K562 (cell line): ENCODE results near the gene IMPG2. TPM values are rescaled to one million over a fixed set of nuclear protein-coding genes. Genes with fewer than 3 reads are reported as not detected.

Source experiments
- ATAC-seq: fragments of 200-7000 bp; cut with Tn5 transposase; 3 replicates; pipeline ENCODE4 v1.9.1; 2020; ENCODE audit warnings: moderate library complexity
- BruUV-seq: library from RNA; stranded (reverse); fragments of 400-500 nt; replicated peaks from 2 replicates; lab custom pipeline; 2021; lab: Mats Ljungman, UMichigan
- CTCF ChIA-PET: fragments of 300-600 bp; formaldehyde crosslinking; extraction: SDS; loops from one replicate; lab custom pipeline; 2021; ENCODE audit warnings: low intra/inter-chr PET ratio; lab: Yijun Ruan, JAX
- POLR2A ChIA-PET: fragments of 300-600, 350-650 bp; sonication (Branson Sonifier 250); formaldehyde crosslinking; extraction: SDS; loops from one replicate; lab custom pipeline; 2021; ENCODE audit warnings: antibody characterized with exemption, inconsistent platforms; lab: Yijun Ruan, JAX
- DNase-seq, 4 experiments: peaks; one replicate each; pipeline versions ENCODE4 v3.0.0 to v3.0.0-alpha.2; 2011 to 2018; ENCODE audit warnings: low spot score in 3 of 4, mixed read lengths in 3 of 4; ENCODE audit errors: extremely low read depth in 1 of 4
- FAIRE-seq: peaks from 2 replicates; lab custom pipeline; 2011; peaks lifted over from hg19 to GRCh38; lab: Jason Lieb, UNC
- H2AFZ ChIP-seq: 2 replicates; pipeline ENCODE4 v1.6.0; 2011; ENCODE audit warnings: low read depth, low read length, control low read depth, inconsistent platforms
- H3K27ac ChIP-seq: fragments of 200-600 bp; 3 replicates; pipeline ENCODE4 v1.8.0; 2011; ENCODE audit warnings: low read depth, mild to moderate bottlenecking, control low read depth, inconsistent platforms, low read length, moderate library complexity, mixed read lengths; ENCODE audit errors: extremely low read depth
- H3K27me3 ChIP-seq, 2 experiments: fragments of 300-600 bp in 1 of 2; 2 replicates in 1 of 2; 3 replicates in 1 of 2; pipeline versions ENCODE4 v1.6.0 to v1.8.0; 2011; ENCODE audit warnings: inconsistent platforms in 2 of 2, low read length in 2 of 2, mild to moderate bottlenecking in 1 of 2, mixed read lengths in 1 of 2, moderate library complexity in 1 of 2; ENCODE audit not compliant: control insufficient read depth in 2 of 2, insufficient read depth in 2 of 2
- H3K36me3 ChIP-seq: fragments of 300-600 bp; 3 replicates; pipeline ENCODE4 v1.8.0; 2011; ENCODE audit warnings: mild to moderate bottlenecking, low read length, inconsistent platforms; ENCODE audit not compliant: control insufficient read depth, insufficient read depth
- H3K4me1 ChIP-seq, 2 experiments: fragments of 200-600 bp in 1 of 2; replicated peaks in 1 of 2; 2 replicates in 1 of 2; 3 replicates in 1 of 2; pipeline versions ENCODE4 v1.5.1 to v1.8.0; 2011; ENCODE audit warnings: inconsistent platforms in 2 of 2, low read length in 2 of 2, mild to moderate bottlenecking in 1 of 2, mixed read lengths in 1 of 2, moderate library complexity in 1 of 2; ENCODE audit not compliant: control insufficient read depth in 2 of 2, insufficient read depth in 2 of 2
- H3K4me2 ChIP-seq: 2 replicates; pipeline ENCODE4 v1.6.1; 2011; ENCODE audit warnings: low read length, control low read depth, inconsistent platforms, mixed read lengths; ENCODE audit not compliant: insufficient read depth
- H3K4me3 ChIP-seq: fragments of 200-600 bp; sonication (generic), shearing (Covaris generic); 2 replicates; pipeline ENCODE4 v1.5.1; 2016; ENCODE audit warnings: control low read depth, inconsistent platforms
- H3K79me2 ChIP-seq: fragments of 200-600 bp; 3 replicates; pipeline ENCODE4 v1.8.0; 2011; ENCODE audit warnings: low read length, inconsistent platforms; ENCODE audit not compliant: control insufficient read depth, insufficient read depth
- H3K9ac ChIP-seq, 2 experiments: 2 replicates each; pipeline versions ENCODE4 v1.6.0 to v1.6.1; 2011; ENCODE audit warnings: low read depth in 2 of 2, low read length in 2 of 2, control low read depth in 1 of 2, inconsistent platforms in 1 of 2, mild to moderate bottlenecking in 1 of 2, mixed read lengths in 1 of 2; ENCODE audit not compliant: insufficient read depth in 1 of 2
- H3K9me1 ChIP-seq: one replicate; pipeline ENCODE4 v1.6.0; 2011; ENCODE audit warnings: inconsistent platforms, mild to moderate bottlenecking, low read length, moderate library complexity; ENCODE audit not compliant: control insufficient read depth, insufficient read depth
- H3K9me3 ChIP-seq: replicated peaks from 2 replicates; pipeline ENCODE4 v1.5.1; 2011; ENCODE audit warnings: low read depth, low read length, inconsistent platforms; ENCODE audit not compliant: control insufficient read depth, insufficient read depth
- H4K20me1 ChIP-seq: replicated peaks from 2 replicates; pipeline ENCODE4 v1.6.1; 2011; ENCODE audit warnings: low read length, inconsistent platforms, mixed read lengths; ENCODE audit not compliant: control insufficient read depth, insufficient read depth
- BRF1 ChIP-seq: IDR thresholded peaks from 3 replicates; pipeline ENCODE4 v1.6.1; 2011; ENCODE audit warnings: borderline replicate concordance, mild to moderate bottlenecking; ENCODE audit not compliant: insufficient read length; ENCODE audit errors: extremely low read depth
- FUS ChIP-seq: fragments of 200-400 bp; formaldehyde crosslinking; optimal IDR thresholded peaks from 2 replicates; pipeline ENCODE3; 2017; ENCODE audit warnings: low read depth, low read length
- IFI16 ChIP-seq: fragments of 250-450 bp; sonication (Bioruptor Pico); IDR thresholded peaks from 2 replicates; pipeline ENCODE4 v2.1.2; 2022; ENCODE audit warnings: mild to moderate bottlenecking, inconsistent platforms
- KAT8 ChIP-seq: fragments of 450-650 bp; IDR thresholded peaks from 2 replicates; pipeline ENCODE4 v1.6.1; 2016; ENCODE audit warnings: low read depth, mild to moderate bottlenecking
- NCOA4 ChIP-seq: fragments of 450-650 bp; IDR thresholded peaks from 2 replicates; pipeline ENCODE4 v1.6.1; 2018; ENCODE audit warnings: mild to moderate bottlenecking; ENCODE audit not compliant: partially characterized antibody
- PCBP2 ChIP-seq: fragments of 200-400 bp; formaldehyde crosslinking; IDR thresholded peaks from 2 replicates; pipeline ENCODE4 v1.6.1; 2018; ENCODE audit warnings: low read length, low read depth, mild to moderate bottlenecking, moderate library complexity; ENCODE audit not compliant: poor library complexity, severe bottlenecking
- PHF20 ChIP-seq: fragments of 450-650 bp; IDR thresholded peaks from 2 replicates; pipeline ENCODE4 v1.6.1; 2018; ENCODE audit not compliant: partially characterized antibody
- TAL1 ChIP-seq: fragments of 450-650 bp; IDR thresholded peaks from 2 replicates; pipeline ENCODE4 v1.6.1; 2016; ENCODE audit warnings: mild to moderate bottlenecking
- ZNF146 ChIP-seq: IDR thresholded peaks from one replicate; pipeline ENCODE4 v1.6.1; 2018; ENCODE audit warnings: missing compliant biosample characterization; ENCODE audit not compliant: unreplicated experiment
- ZNF586 ChIP-seq: fragments of 450-650 bp; formaldehyde crosslinking; conservative IDR thresholded peaks from 2 replicates; pipeline ENCODE4 v1.4.0; 2020; ENCODE audit warnings: mild to moderate bottlenecking, moderate library complexity
- WGBS: fragments of 100-300 bp; shearing (Covaris generic); methylation state at CpG from one replicate; pipeline ENCODE4 v1.1.6; 2016; ENCODE audit warnings: low coverage, mixed read lengths; ENCODE audit not compliant: insufficient coverage; ENCODE audit errors: missing lambda C conversion rate; 5-methylcytosine and 5-hydroxymethylcytosine counted together
- in situ Hi-C: fragments of 300-500 bp; cut with MboI; formaldehyde crosslinking; loops from 4 replicates; pipeline ENCODE4 v1.15.0; 2018; ENCODE audit warnings: inconsistent platforms, mixed read lengths
- intact Hi-C: fragments of 100-400 bp; cut with micrococcal nuclease; formaldehyde crosslinking; loops from 2 replicates; pipeline ENCODE4 v1.14.2; 2022
- polyA plus RNA-seq, 8 experiments: library from polyadenylated mRNA; depleted of rRNA in 4 of 8; stranded (reverse) in 5 of 8; unstranded in 3 of 8; fragments of >200 nt; fragmentation: Nextera tagmentation in 2 of 8; fragmentation: Illumina TruSeq in 1 of 8; extraction: Ambion mirVana in 2 of 8; extraction: Trizol in 1 of 8; gene quantifications; 2 replicates each; pipeline versions ENCODE4 v1.2.1 to v1.2.3, GENCODE V29; 2011 to 2014; ENCODE audit warnings: inconsistent platforms in 1 of 8, missing spikeins in 1 of 8
- total RNA-seq, 7 experiments: library from RNA; depleted of rRNA in 6 of 7; stranded (reverse); fragments of >200 nt in 6 of 7; fragmentation: Illumina TruSeq in 2 of 7; extraction: Trizol in 2 of 7; gene quantifications; 2 replicates each; pipeline versions ENCODE4 v1.2.1 to v1.2.3, GENCODE V29; 2011 to 2021; ENCODE audit warnings: low replicate concordance in 1 of 7
- TF ChIP-seq, protein P1 (sequence below), 2 experiments: IDR thresholded peaks; 2 replicates each; pipeline ENCODE4 v1.6.1; 2011; ENCODE audit warnings: borderline replicate concordance in 1 of 2, control low read depth in 1 of 2, low read depth in 1 of 2, low read length in 1 of 2, mild to moderate bottlenecking in 1 of 2, mixed read lengths in 1 of 2, moderate library complexity in 1 of 2; ENCODE audit not compliant: insufficient read depth in 1 of 2, insufficient read length in 1 of 2, poor library complexity in 1 of 2, severe bottlenecking in 1 of 2; ENCODE audit errors: extremely low read depth in 1 of 2
- TF ChIP-seq, protein P2 (sequence below): fragments of 150-350 bp; conservative IDR thresholded peaks from 2 replicates; pipeline ENCODE4 v1.6.1; 2014; ENCODE audit warnings: low read length
- TF ChIP-seq, protein P3 (sequence below), 2 experiments: fragments of 450-650 bp in 1 of 2; sonication (generic) in 1 of 2; formaldehyde crosslinking in 1 of 2; IDR thresholded peaks in 1 of 2; conservative IDR thresholded peaks in 1 of 2; 2 replicates each; pipeline versions ENCODE4 v1.6.1 to v1.8.1; 2016 to 2023; ENCODE audit warnings: mild to moderate bottlenecking in 2 of 2, moderate library complexity in 2 of 2, inconsistent platforms in 1 of 2, missing genetic modification reagents in 1 of 2
- TF ChIP-seq, protein P4 (sequence below), 3 experiments: IDR thresholded peaks in 2 of 3; conservative IDR thresholded peaks in 1 of 3; 2 replicates each; pipeline ENCODE4 v1.5.1; 2011 to 2012; ENCODE audit warnings: low read length in 3 of 3, mild to moderate bottlenecking in 3 of 3, control low read depth in 2 of 3, improper control_type of control experiment in 1 of 3, inconsistent platforms in 1 of 3, low read depth in 1 of 3, mixed read lengths in 1 of 3, moderate library complexity in 1 of 3; ENCODE audit not compliant: insufficient read depth in 2 of 3

IMPG2 gene
- total and polyA plus RNA-seq, 9 of the 15 experiments (the other 6 are each of a cell fraction or from before 2014, with no cell fraction given), result 0.04 to 0.36 (median 0.09) TPM

DNA sequence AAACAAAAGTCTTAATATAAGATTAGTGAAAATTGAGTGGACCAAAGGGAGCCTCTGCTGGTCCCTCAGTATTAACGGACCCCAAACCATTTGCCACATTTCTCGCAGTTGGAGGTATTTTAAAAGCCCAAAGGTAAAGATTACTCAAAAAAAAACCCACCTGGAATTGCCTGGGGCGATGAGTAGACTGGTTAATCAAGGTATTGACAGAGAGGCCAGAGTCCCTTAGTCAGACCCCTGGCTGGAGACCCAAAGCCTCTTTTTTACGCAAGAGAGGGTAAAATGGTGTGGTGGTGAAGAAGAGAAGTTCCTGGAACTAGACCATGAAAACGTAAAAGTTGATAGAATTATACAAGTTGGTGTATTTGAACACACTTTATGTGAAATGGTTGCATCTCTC, 137.2 kb downstream of the IMPG2 start:
- CTCF ChIA-PET, result no interaction called here
- ATAC-seq (no peak), FAIRE-seq (no peak), DNase-seq (no peak)
- H3K79me2 ChIP-seq, result no peaks in the 10 kb centered on the region
- no peak overlapping the region for H3K27ac ChIP-seq
- no peaks in the 10 kb centered on the region for H3K9me1 ChIP-seq
- no peak overlapping the region for H3K4me2 ChIP-seq
- no peaks in the 10 kb centered on the region for H3K27me3 ChIP-seq
- TF ChIP-seq NCOA4, result no peak
- TF ChIP-seq, protein P1, sequence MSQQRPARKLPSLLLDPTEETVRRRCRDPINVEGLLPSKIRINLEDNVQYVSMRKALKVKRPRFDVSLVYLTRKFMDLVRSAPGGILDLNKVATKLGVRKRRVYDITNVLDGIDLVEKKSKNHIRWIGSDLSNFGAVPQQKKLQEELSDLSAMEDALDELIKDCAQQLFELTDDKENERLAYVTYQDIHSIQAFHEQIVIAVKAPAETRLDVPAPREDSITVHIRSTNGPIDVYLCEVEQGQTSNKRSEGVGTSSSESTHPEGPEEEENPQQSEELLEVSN (IDR thresholded peaks at IDR 0.05; ENCODE audit: borderline replicate concordance in 1 of 2, extremely low read depth in 1 of 2, insufficient read depth in 1 of 2, insufficient read length in 1 of 2, low read depth in 1 of 2, low read length in 1 of 2, poor library complexity in 1 of 2, severe bottlenecking in 1 of 2), result no peak
- TF ChIP-seq, protein P2, sequence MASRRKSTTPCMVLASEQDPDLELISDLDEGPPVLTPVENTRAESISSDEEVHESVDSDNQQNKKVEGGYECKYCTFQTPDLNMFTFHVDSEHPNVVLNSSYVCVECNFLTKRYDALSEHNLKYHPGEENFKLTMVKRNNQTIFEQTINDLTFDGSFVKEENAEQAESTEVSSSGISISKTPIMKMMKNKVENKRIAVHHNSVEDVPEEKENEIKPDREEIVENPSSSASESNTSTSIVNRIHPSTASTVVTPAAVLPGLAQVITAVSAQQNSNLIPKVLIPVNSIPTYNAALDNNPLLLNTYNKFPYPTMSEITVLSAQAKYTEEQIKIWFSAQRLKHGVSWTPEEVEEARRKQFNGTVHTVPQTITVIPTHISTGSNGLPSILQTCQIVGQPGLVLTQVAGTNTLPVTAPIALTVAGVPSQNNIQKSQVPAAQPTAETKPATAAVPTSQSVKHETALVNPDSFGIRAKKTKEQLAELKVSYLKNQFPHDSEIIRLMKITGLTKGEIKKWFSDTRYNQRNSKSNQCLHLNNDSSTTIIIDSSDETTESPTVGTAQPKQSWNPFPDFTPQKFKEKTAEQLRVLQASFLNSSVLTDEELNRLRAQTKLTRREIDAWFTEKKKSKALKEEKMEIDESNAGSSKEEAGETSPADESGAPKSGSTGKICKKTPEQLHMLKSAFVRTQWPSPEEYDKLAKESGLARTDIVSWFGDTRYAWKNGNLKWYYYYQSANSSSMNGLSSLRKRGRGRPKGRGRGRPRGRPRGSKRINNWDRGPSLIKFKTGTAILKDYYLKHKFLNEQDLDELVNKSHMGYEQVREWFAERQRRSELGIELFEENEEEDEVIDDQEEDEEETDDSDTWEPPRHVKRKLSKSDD, result no peak
- no peak for TF ChIP-seq TAL1
- TF ChIP-seq ZNF146 (CRISPR knock-in tag), result no peak
- no peak for TF ChIP-seq KAT8
- TF ChIP-seq, protein P3, sequence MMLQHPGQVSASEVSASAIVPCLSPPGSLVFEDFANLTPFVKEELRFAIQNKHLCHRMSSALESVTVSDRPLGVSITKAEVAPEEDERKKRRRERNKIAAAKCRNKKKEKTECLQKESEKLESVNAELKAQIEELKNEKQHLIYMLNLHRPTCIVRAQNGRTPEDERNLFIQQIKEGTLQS (IDR thresholded peaks at IDR 0.05), result no peak
- TF ChIP-seq, protein P3 (CRISPR knock-in tag; conservative IDR thresholded peaks at IDR 0.05), result no peak
- no peak for TF ChIP-seq PHF20
- no peak for TF ChIP-seq ZNF586 (CRISPR knock-in tag)
- no peak for TF ChIP-seq BRF1
- no peak for TF ChIP-seq PCBP2
- no peak for TF ChIP-seq FUS
- TF ChIP-seq IFI16 (CRISPR knock-in tag), result no peak
- TF ChIP-seq, protein P4, sequence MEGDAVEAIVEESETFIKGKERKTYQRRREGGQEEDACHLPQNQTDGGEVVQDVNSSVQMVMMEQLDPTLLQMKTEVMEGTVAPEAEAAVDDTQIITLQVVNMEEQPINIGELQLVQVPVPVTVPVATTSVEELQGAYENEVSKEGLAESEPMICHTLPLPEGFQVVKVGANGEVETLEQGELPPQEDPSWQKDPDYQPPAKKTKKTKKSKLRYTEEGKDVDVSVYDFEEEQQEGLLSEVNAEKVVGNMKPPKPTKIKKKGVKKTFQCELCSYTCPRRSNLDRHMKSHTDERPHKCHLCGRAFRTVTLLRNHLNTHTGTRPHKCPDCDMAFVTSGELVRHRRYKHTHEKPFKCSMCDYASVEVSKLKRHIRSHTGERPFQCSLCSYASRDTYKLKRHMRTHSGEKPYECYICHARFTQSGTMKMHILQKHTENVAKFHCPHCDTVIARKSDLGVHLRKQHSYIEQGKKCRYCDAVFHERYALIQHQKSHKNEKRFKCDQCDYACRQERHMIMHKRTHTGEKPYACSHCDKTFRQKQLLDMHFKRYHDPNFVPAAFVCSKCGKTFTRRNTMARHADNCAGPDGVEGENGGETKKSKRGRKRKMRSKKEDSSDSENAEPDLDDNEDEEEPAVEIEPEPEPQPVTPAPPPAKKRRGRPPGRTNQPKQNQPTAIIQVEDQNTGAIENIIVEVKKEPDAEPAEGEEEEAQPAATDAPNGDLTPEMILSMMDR (IDR thresholded peaks at IDR 0.05 in 2 of 3, conservative IDR thresholded peaks at IDR 0.05 in 1 of 3; ENCODE audit: insufficient read depth in 2 of 3, low read depth in 1 of 3, low read length in 3 of 3), result no peak
- no peaks in the 10 kb centered on the region for H3K9me3 ChIP-seq
- H4K20me1 ChIP-seq, result no peaks in the 10 kb centered on the region
- 27% methylated on average over 4 of the region's 5 CpGs for WGBS
- no TSS peak for BruUV-seq
- peaks cover 0 to 3% of the 10 kb centered on the region in 2 experiments; a peak in 2 of 5 replicates for H3K4me1 ChIP-seq
- H3K9ac ChIP-seq, result no peak overlapping the region
- POLR2A ChIA-PET, result no interaction called here
- no peaks in the 10 kb centered on the region for H3K36me3 ChIP-seq
- in situ Hi-C loops (loop anchor here (10.0 kb wide), 1 partner anchor 108 kb away; no protein-coding TSS in a partner anchor), intact Hi-C loops (no loop called here)
- no peak overlapping the region for H3K4me3 ChIP-seq
- no peak overlapping the region for H2AFZ ChIP-seq
